ENCODE data around the gene ANXA9.

Gene ANXA9

DNA sequence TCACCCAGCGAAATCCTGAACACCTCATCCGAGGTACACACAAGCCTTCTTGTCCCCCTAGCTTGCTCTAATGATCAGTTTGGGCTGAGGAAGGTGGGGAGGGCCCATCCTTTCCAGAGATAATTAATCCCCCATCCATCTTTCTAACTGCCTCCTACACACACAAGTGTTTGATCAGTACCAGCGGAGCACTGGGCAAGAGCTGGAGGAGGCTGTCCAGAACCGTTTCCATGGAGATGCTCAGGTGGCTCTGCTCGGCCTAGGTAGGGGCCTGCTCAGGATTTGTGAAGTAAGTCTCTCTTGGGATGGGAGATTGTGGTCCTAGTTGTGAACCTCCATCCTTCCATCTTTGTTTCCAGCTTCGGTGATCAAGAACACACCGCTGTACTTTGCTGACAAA lies 5.8 kb downstream of the ANXA9 start (continued):
- TF ChIP-seq TSHZ1 (tag by site-specific recombination; IDR thresholded peaks at IDR 0.05; ENCODE audit: borderline replicate concordance), result no peak

- ChIA-PET CTCF (interaction anchor here (1.0 to 1.4 kb wide), 2 partner anchors 11 to 14 kb away, joined by 3 read pairs; partner anchors contain the start of genes ANXA9 and MINDY1), POLR2A (no interaction called here)
- Histone ChIP-seq H3K27ac (ENCODE audit: extremely low read depth, low read depth, low read length) (no peak overlapping the region), H3K9me3 (ENCODE audit: control insufficient read depth, insufficient read depth, low read depth, low read length) (no peaks in the 10 kb centered on the region), H3K4me3 (ENCODE audit: low read depth, low read length) (no peak overlapping the region), H3K36me3 (ENCODE audit: control insufficient read depth in 2 of 2, insufficient read depth in 1 of 2, low read length in 2 of 2) (peaks cover 0 to 16% of the 10 kb centered on the region in 2 experiments; a peak in 1 of 3 replicates), H3K4me1 (ENCODE audit: control insufficient read depth, insufficient read depth, low read length) (no peaks in the 10 kb centered on the region)
- no peak for TF ChIP-seq ZNF24 (tag by site-specific recombination; IDR thresholded peaks at IDR 0.05)
Observed at GRCh38 chr1:150992626-150993025, 10.5 kb downstream of the ANXA9 start.

DNA sequence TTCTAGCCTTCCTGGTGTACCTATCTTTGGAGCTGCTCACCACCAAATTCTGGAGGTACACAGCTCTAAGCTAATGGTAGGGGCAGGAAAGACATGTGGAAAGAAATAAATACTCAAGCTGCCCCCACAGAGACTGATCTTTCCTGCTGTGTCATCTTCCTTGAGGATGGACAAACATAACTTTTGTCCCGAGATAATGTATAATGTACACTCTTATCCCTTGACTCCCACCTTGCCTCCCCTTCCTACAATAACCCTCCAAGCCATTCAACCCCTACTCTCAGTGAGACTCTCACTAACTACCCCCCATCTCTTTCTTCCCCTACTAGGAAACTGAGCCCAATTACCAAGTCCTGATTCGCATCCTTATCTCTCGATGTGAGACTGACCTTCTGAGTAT lies 12.2 kb downstream of the ANXA9 start:
- Histone ChIP-seq H3K9me3 (ENCODE audit: control insufficient read depth, insufficient read depth, low read depth, low read length) (no peaks in the 10 kb centered on the region), H3K4me3 (ENCODE audit: low read depth, low read length) (no peak overlapping the region), H3K36me3 (ENCODE audit: control insufficient read depth in 2 of 2, insufficient read depth in 1 of 2, low read length in 2 of 2) (peaks cover 0 to 32% of the 10 kb centered on the region in 2 experiments; a peak in 1 of 3 replicates), H3K4me1 (ENCODE audit: control insufficient read depth, insufficient read depth, low read length) (no peaks in the 10 kb centered on the region), H3K27ac (ENCODE audit: extremely low read depth, low read depth, low read length) (no peak overlapping the region)
- TF ChIP-seq WT1 (tag by site-specific recombination; IDR thresholded peaks at IDR 0.05) (no peak), ZNF404 (tag by site-specific recombination; IDR thresholded peaks at IDR 0.05) (no peak), KLF17 (tag by site-specific recombination; IDR thresholded peaks at IDR 0.05) (no peak), ZNF133 (tag by site-specific recombination; IDR thresholded peaks at IDR 0.05) (no peak), ZNF398 (tag by site-specific recombination; IDR thresholded peaks at IDR 0.05) (no peak), ZNF155 (tag by site-specific recombination; IDR thresholded peaks at IDR 0.05) (no peak), TRIM28 (IDR thresholded peaks at IDR 0.05; ENCODE audit: borderline replicate concordance, low read length) (no peak), SP7 (tag by site-specific recombination; IDR thresholded peaks at IDR 0.05) (no peak), OSR2 (tag by site-specific recombination; IDR thresholded peaks at IDR 0.05) (no peak)
- ChIA-PET POLR2A (no interaction called here), CTCF (interaction anchor here (0.6 to 5.3 kb wide), 11 partner anchors 9 to 738 kb away, joined by 3 to 73 read pairs (median 8); partner anchors contain the start of genes ANXA9, C1orf56 and MINDY1)

GRCh38 chr1:150995460-150995859 lies 13.4 kb downstream of the ANXA9 start:
- Histone ChIP-seq H3K9me3 (ENCODE audit: control insufficient read depth, insufficient read depth, low read depth, low read length) (no peaks in the 10 kb centered on the region), H3K36me3 (ENCODE audit: control insufficient read depth in 2 of 2, insufficient read depth in 1 of 2, low read length in 2 of 2) (peaks cover 0 to 43% of the 10 kb centered on the region in 2 experiments; a peak in 1 of 3 replicates), H3K4me3 (ENCODE audit: low read depth, low read length) (no peak overlapping the region), H3K4me1 (ENCODE audit: control insufficient read depth, insufficient read depth, low read length) (no peaks in the 10 kb centered on the region), H3K27ac (ENCODE audit: extremely low read depth, low read depth, low read length) (no peak overlapping the region)
- ChIA-PET CTCF (interaction anchor here (0.5 to 5.3 kb wide), 25 partner anchors 10 to 739 kb away, joined by 3 to 73 read pairs (median 4); partner anchors contain the start of genes ANXA9, C1orf56, CERS2 and MINDY1), POLR2A (interaction anchor here (1.0 to 2.5 kb wide), 3 partner anchors 11 to 299 kb away, joined by 3 to 17 read pairs (median 5); partner anchors contain the start of genes GOLPH3L and MINDY1)
- TF ChIP-seq, protein P1, sequence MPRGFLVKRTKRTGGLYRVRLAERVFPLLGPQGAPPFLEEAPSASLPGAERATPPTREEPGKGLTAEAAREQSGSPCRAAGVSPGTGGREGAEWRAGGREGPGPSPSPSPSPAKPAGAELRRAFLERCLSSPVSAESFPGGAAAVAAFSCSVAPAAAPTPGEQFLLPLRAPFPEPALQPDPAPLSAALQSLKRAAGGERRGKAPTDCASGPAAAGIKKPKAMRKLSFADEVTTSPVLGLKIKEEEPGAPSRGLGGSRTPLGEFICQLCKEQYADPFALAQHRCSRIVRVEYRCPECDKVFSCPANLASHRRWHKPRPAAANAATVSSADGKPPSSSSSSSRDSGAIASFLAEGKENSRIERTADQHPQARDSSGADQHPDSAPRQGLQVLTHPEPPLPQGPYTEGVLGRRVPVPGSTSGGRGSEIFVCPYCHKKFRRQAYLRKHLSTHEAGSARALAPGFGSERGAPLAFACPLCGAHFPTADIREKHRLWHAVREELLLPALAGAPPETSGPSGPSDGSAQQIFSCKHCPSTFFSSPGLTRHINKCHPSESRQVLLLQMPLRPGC (tag by site-specific recombination; IDR thresholded peaks at IDR 0.05), result no peak
- no peak for TF ChIP-seq ZNF692 (tag by site-specific recombination; IDR thresholded peaks at IDR 0.05)
- TF ChIP-seq YY2 (tag by site-specific recombination; IDR thresholded peaks at IDR 0.05), result no peak
- no peak for TF ChIP-seq IKZF3 (tag by site-specific recombination; IDR thresholded peaks at IDR 0.05)
- no peak for TF ChIP-seq GLI4 (tag by site-specific recombination; IDR thresholded peaks at IDR 0.05)
- TF ChIP-seq ZNF776 (tag by site-specific recombination; IDR thresholded peaks at IDR 0.05; ENCODE audit: borderline replicate concordance), result no peak
- no peak for TF ChIP-seq RBAK (tag by site-specific recombination; IDR thresholded peaks at IDR 0.05)
- no peak for TF ChIP-seq ZNF654 (tag by site-specific recombination; IDR thresholded peaks at IDR 0.05; ENCODE audit: low read depth)
